HepG2 (cell line): Measurements from ENCODE around the gene RPE. TPM values are rescaled to one million over a fixed set of nuclear protein-coding genes. Genes with fewer than 3 reads are reported as not detected.

Source experiments
- AKAP8 ChIP-seq: sonication (generic); formaldehyde crosslinking; IDR thresholded peaks from 2 replicates; pipeline ENCODE4 v1.5.1; 2020; ENCODE audit warnings: mild to moderate bottlenecking, missing genetic modification reagents
- DMAP1 ChIP-seq: IDR thresholded peaks from 2 replicates; pipeline ENCODE4 v1.6.1; 2016
- EED ChIP-seq: sonication (generic); formaldehyde crosslinking; IDR thresholded peaks from 2 replicates; pipeline ENCODE4 v1.5.0; 2020; ENCODE audit warnings: mild to moderate bottlenecking, missing genetic modification reagents
- ELF4 ChIP-seq: sonication (generic); formaldehyde crosslinking; IDR thresholded peaks from 2 replicates; pipeline ENCODE4 v1.5.0; 2020; ENCODE audit warnings: missing genetic modification reagents, mild to moderate bottlenecking, moderate library complexity, borderline replicate concordance
- FOSL2 ChIP-seq: sonication (generic); formaldehyde crosslinking; IDR thresholded peaks from 2 replicates; pipeline ENCODE4 v1.4.0; 2020; ENCODE audit warnings: missing genetic modification reagents
- NFE2L2 ChIP-seq: fragments of 150-350 bp; IDR thresholded peaks from 2 replicates; pipeline ENCODE4 v1.6.1; 2014; ENCODE audit warnings: low read length
- RAD51 ChIP-seq: fragments of 450-650 bp; IDR thresholded peaks from 2 replicates; pipeline ENCODE4 v1.6.1; 2016; ENCODE audit warnings: borderline replicate concordance
- SNRNP70 ChIP-seq: fragments of 200-400 bp; formaldehyde crosslinking; IDR thresholded peaks from 2 replicates; pipeline ENCODE4 v1.6.1; 2017; ENCODE audit warnings: mild to moderate bottlenecking, low read depth, low read length, moderate library complexity
- ZNF337 ChIP-seq: sonication (generic); formaldehyde crosslinking; IDR thresholded peaks from 2 replicates; pipeline ENCODE4 v1.5.1; 2020; ENCODE audit warnings: missing genetic modification reagents, low read depth, mild to moderate bottlenecking, borderline replicate concordance
- ZNF891 ChIP-seq: sonication (generic); formaldehyde crosslinking; IDR thresholded peaks from 2 replicates; pipeline ENCODE4 v1.5.0; 2020; ENCODE audit warnings: mild to moderate bottlenecking, missing genetic modification reagents
- ZSCAN29 ChIP-seq: sonication (generic); formaldehyde crosslinking; conservative IDR thresholded peaks from 2 replicates; pipeline ENCODE4 v1.4.0; 2020; ENCODE audit warnings: mild to moderate bottlenecking, missing genetic modification reagents
- polyA plus RNA-seq, 8 experiments: library from polyadenylated mRNA; depleted of rRNA in 3 of 8; stranded (reverse) in 7 of 8; unstranded in 1 of 8; fragments of >200 nt; fragmentation: Illumina TruSeq in 4 of 8; extraction: Trizol in 4 of 8; gene quantifications; 2 replicates each; pipeline versions ENCODE4 v1.2.1 to v1.2.3, GENCODE V29; 2011 to 2016; ENCODE audit warnings: low read depth in 4 of 8, missing spikeins in 1 of 8, mixed read lengths in 1 of 8; ENCODE audit not compliant: insufficient read depth in 1 of 8
- total RNA-seq, 5 experiments: library from RNA; depleted of rRNA; stranded (reverse); fragments of >200 nt; fragmentation: Illumina TruSeq; extraction: Trizol; gene quantifications; 2 replicates each; pipeline ENCODE4 v1.2.3, GENCODE V29; 2016; ENCODE audit warnings: low read depth in 1 of 5
- TF ChIP-seq, protein P1 (sequence below): sonication (generic); formaldehyde crosslinking; IDR thresholded peaks from 2 replicates; pipeline ENCODE4 v1.4.0; 2020; ENCODE audit warnings: mild to moderate bottlenecking, missing genetic modification reagents
- TF ChIP-seq, protein P2 (sequence below): sonication (generic); formaldehyde crosslinking; IDR thresholded peaks from 2 replicates; pipeline ENCODE4 v1.5.0; 2020; ENCODE audit warnings: mild to moderate bottlenecking, missing genetic modification reagents, borderline replicate concordance
- TF ChIP-seq, protein P3 (sequence below): IDR thresholded peaks from 2 replicates; pipeline ENCODE4 v1.6.1; 2016; ENCODE audit warnings: missing compliant biosample characterization, missing genetic modification reagents, borderline replicate concordance

The RPE gene
- total and polyA plus RNA-seq, 2 of the 13 experiments (the other 11 are each of a cell fraction or from before 2014, with no cell fraction given), result 72.3 to 107 TPM

DNA sequence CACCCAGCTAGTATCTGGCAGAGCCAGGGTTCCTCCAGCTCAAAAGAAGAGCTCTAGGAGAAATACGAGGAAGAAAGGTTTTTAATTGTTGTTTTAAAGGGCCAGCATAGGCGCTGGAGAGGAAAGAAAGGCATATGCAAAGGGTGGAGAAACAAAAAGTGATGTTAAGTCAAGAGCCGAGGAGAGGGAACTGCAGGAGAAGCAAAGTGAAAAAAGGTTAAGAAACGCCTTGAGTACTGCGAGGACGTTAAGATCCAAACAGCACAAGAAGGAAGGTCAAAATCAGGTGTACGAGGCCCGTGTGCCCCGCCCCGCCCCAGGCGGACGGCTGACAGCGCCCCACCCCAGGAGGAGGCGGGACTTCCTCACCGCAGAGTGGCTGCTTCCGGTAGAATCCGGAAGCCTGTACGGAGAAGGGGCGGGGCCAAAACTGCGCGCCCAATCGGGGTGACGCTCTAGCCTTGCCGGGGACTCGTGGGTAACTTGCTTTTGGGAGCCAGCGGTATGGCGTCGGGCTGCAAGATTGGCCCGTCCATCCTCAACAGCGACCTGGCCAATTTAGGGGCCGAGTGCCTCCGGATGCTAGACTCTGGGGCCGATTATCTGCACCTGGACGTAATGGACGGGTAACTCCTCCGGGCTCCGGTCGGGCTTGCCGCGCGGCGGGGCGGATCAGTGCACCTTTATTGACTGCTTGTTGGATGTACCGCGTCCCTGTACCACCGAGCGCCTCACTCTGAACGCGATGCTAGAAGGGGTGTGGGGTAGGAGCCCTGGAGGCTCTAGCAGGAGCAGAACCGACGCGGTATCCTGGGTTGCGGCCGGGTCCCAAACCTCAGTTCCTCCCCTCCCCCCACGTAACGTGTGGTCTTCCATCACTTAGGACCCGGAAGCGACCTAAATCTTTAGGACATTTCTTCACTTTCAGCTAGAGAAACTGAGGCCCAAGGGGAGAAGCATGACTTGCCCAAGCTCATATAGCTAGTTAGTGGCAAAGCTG is at the start of gene RPE (continued):
- TF ChIP-seq AKAP8 (CRISPR knock-in tag) (no peak), ZSCAN29 (CRISPR knock-in tag) (no peak), RAD51 (no peak), FOSL2 (CRISPR knock-in tag) (no peak), SNRNP70 (no peak), ELF4 (CRISPR knock-in tag) (peak; percentile 93), ZNF891 (CRISPR knock-in tag) (peak; percentile 87), NFE2L2 (no peak), DMAP1 (peak; percentile 88), ZNF337 (CRISPR knock-in tag) (no peak), EED (CRISPR knock-in tag) (peak; percentile 38; the same call in 1 of the 2 replicates)
- TF ChIP-seq, protein P1, sequence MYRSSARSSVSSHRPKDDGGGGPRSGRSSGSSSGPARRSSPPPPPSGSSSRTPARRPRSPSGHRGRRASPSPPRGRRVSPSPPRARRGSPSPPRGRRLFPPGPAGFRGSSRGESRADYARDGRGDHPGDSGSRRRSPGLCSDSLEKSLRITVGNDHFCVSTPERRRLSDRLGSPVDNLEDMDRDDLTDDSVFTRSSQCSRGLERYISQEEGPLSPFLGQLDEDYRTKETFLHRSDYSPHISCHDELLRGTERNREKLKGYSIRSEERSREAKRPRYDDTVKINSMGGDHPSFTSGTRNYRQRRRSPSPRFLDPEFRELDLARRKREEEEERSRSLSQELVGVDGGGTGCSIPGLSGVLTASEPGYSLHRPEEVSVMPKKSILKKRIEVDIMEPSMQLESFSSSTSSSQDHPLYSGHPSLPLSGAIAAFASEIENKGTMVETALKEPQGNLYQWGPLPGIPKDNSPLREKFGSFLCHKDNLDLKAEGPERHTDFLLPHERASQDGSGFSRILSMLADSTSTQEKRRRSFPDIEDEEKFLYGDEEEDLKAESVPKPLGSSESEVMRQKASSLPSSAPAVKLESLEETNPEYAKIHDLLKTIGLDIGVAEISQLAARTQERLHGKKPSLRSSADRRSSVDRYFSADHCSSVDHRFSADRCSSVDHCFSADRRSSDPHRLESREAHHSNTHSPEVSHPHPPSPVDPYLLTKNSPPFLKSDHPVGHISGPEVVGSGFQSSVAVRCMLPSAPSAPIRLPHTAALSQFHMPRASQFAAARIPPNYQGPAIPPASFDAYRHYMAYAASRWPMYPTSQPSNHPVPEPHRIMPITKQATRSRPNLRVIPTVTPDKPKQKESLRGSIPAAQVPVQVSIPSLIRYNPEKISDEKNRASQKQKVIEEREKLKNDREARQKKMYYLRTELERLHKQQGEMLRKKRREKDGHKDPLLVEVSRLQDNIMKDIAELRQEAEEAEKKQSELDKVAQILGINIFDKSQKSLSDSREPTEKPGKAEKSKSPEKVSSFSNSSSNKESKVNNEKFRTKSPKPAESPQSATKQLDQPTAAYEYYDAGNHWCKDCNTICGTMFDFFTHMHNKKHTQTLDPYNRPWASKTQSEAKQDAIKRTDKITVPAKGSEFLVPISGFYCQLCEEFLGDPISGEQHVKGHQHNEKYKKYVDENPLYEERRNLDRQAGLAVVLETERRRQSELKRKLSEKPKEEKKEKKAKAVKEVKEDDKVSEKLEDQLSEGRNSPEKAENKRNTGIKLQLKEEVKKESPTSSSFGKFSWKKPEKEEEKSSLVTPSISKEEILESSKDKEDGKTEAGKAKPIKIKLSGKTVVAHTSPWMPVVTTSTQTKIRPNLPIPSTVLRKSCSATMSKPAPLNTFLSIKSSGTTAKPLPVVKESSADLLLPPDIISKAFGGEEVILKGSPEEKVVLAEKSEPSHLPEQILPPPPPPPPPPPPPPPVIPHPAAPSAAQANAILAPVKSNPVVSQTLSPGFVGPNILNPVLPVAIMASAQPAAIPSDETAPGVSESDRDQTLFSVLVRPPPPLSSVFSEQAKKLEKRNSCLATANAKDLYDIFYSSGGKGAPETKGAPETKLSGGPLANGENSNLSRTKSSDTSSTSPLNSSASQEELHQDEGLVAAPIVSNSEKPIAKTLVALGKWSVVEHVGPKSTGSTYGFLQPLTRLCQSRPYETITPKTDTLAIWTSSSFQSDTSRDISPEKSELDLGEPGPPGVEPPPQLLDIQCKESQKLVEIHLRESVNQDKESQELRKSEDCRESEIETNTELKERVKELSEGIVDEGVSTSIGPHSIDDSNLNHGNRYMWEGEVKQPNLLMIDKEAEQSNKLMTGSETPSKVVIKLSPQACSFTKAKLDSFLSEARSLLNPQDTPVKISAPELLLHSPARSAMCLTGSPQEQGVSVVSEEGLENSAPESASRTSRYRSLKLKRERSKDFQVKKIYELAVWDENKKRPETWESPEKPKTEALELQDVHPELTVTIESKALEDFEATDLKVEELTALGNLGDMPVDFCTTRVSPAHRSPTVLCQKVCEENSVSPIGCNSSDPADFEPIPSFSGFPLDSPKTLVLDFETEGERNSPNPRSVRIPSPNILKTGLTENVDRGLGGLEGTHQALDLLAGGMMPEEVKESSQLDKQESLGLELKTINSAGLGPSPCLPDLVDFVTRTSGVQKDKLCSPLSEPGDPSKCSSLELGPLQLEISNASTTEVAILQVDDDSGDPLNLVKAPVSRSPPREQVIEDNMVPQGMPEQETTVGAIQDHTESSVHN (CRISPR knock-in tag), result no peak
- TF ChIP-seq, protein P2, sequence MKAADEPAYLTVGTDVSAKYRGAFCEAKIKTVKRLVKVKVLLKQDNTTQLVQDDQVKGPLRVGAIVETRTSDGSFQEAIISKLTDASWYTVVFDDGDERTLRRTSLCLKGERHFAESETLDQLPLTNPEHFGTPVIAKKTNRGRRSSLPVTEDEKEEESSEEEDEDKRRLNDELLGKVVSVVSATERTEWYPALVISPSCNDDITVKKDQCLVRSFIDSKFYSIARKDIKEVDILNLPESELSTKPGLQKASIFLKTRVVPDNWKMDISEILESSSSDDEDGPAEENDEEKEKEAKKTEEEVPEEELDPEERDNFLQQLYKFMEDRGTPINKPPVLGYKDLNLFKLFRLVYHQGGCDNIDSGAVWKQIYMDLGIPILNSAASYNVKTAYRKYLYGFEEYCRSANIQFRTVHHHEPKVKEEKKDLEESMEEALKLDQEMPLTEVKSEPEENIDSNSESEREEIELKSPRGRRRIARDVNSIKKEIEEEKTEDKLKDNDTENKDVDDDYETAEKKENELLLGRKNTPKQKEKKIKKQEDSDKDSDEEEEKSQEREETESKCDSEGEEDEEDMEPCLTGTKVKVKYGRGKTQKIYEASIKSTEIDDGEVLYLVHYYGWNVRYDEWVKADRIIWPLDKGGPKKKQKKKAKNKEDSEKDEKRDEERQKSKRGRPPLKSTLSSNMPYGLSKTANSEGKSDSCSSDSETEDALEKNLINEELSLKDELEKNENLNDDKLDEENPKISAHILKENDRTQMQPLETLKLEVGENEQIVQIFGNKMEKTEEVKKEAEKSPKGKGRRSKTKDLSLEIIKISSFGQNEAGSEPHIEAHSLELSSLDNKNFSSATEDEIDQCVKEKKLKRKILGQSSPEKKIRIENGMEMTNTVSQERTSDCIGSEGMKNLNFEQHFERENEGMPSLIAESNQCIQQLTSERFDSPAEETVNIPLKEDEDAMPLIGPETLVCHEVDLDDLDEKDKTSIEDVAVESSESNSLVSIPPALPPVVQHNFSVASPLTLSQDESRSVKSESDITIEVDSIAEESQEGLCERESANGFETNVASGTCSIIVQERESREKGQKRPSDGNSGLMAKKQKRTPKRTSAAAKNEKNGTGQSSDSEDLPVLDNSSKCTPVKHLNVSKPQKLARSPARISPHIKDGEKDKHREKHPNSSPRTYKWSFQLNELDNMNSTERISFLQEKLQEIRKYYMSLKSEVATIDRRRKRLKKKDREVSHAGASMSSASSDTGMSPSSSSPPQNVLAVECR, result peak; percentile 95
- TF ChIP-seq, protein P3, sequence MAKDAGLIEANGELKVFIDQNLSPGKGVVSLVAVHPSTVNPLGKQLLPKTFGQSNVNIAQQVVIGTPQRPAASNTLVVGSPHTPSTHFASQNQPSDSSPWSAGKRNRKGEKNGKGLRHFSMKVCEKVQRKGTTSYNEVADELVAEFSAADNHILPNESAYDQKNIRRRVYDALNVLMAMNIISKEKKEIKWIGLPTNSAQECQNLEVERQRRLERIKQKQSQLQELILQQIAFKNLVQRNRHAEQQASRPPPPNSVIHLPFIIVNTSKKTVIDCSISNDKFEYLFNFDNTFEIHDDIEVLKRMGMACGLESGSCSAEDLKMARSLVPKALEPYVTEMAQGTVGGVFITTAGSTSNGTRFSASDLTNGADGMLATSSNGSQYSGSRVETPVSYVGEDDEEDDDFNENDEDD (CRISPR knock-in tag), result peak; percentile 82; the same call in 1 of the 2 replicates
